Left ventricle myocardium superior (tissue), 1 donor: Measurements from ENCODE around the gene ADAMTS2. TPM values are rescaled to one million over a fixed set of nuclear protein-coding genes. Genes with fewer than 3 reads are reported as not detected.
"Not testable (repeated sequence)": the region's sequence is repeated elsewhere in the genome, so short reads cannot be mapped to it uniquely, and the experiment has no call there.

Source experiments
- ATAC-seq: fragments of 200-7000 bp; cut with Tn5 transposase; one replicate; pipeline ENCODE4 v1.9.1; 2020; ENCODE audit warnings: mild to moderate bottlenecking, moderate library complexity
- DNase-seq: peaks from one replicate; pipeline ENCODE4 v3.0.0-alpha.2; 2020
- intact Hi-C: fragments of 100-400 bp; cut with micrococcal nuclease; formaldehyde crosslinking; loops from one replicate; pipeline ENCODE4 v1.11.0; 2022
- total RNA-seq: library from RNA; stranded (reverse); fragmentation: NEBNext Ultra II Directional; extraction: Animal tissue kit (Norgen Biotek cat#: 25700); gene quantifications from one replicate; pipeline ENCODE4 v1.2.1, GENCODE V29; 2021
- donor health status: DM: no; HTN: yes; CAD: no; lungs with severe emphysema.

The ADAMTS2 gene
- total RNA-seq, 1 donor from 2014 or later, result 4.3 TPM

- DNase-seq (no peak), ATAC-seq (no peak)
- intact Hi-C loops, result no loop called here
These were observed 13.5 kb downstream of the ADAMTS2 start for GRCh38 chr5:179331591-179332375.

GRCh38 chr5:179330186-179330900, 14.9 kb downstream of the ADAMTS2 start:
- ATAC-seq (no peak), DNase-seq (no peak)
- intact Hi-C loops, result no loop called here

GRCh38 chr5:179328291-179328690, 17.0 kb downstream of the ADAMTS2 start:
- intact Hi-C loops, result no loop called here
- ATAC-seq (no peak), DNase-seq (no peak)

GRCh38 chr5:179327021-179327735, 18.1 kb downstream of the ADAMTS2 start:
- DNase-seq (no peak), ATAC-seq (peak; percentile 14)
- intact Hi-C loops, result no loop called here

GRCh38 chr5:179326122-179326927, 18.9 kb downstream of the ADAMTS2 start:
- ATAC-seq (peak; percentile 93), DNase-seq (peak; percentile 82)
- intact Hi-C loops, result no loop called here

GRCh38 chr5:179325296-179326031, 19.8 kb downstream of the ADAMTS2 start:
- no peak for DNase-seq
- intact Hi-C loops, result no loop called here

GRCh38 chr5:179324760-179325295, 20.4 kb downstream of the ADAMTS2 start:
- DNase-seq, result no peak
- intact Hi-C loops, result no loop called here

More at GRCh38 chr5:179325296-179326031, 19.8 kb downstream of the ADAMTS2 start:
- ATAC-seq, result peak; percentile 26

GRCh38 chr5:179324316-179324715, 20.9 kb downstream of the ADAMTS2 start:
- intact Hi-C loops, DNase-seq, ATAC-seq: not testable (repeated sequence)

More at GRCh38 chr5:179324760-179325295, 20.4 kb downstream of the ADAMTS2 start:
- no peak for ATAC-seq

GRCh38 chr5:179323026-179323870, 22.0 kb downstream of the ADAMTS2 start:
- DNase-seq (no peak), ATAC-seq (no peak)
- intact Hi-C loops, result no loop called here

- ATAC-seq (no peak), DNase-seq (no peak)
- intact Hi-C loops, result no loop called here
These were observed 22.9 kb downstream of the ADAMTS2 start for GRCh38 chr5:179322071-179323025.

GRCh38 chr5:179321206-179321987, 23.9 kb downstream of the ADAMTS2 start:
- ATAC-seq (no peak), DNase-seq (no peak)
- intact Hi-C loops, result no loop called here

- peak; percentile 53 for DNase-seq
- intact Hi-C loops, result no loop called here
- ATAC-seq, result peak; percentile 43
These were observed 25.4 kb downstream of the ADAMTS2 start for GRCh38 chr5:179319741-179320281.

GRCh38 chr5:179319123-179319522, 26.1 kb downstream of the ADAMTS2 start:
- DNase-seq (no peak), ATAC-seq (no peak)
- intact Hi-C loops, result no loop called here

GRCh38 chr5:179318221-179318955, 26.9 kb downstream of the ADAMTS2 start:
- DNase-seq (no peak), ATAC-seq (peak; percentile 10)
- intact Hi-C loops, result no loop called here
